HG03354 (cell line): ENCODE data around the gene RNASEH2B.

Experiments
- ATAC-seq: cut with Tn5 transposase; IDR thresholded peaks from one replicate; pipeline ENCODE4 v1.9.1; 2021; ENCODE audit warnings: mild to moderate bottlenecking; ENCODE audit not compliant: unreplicated experiment, poor library complexity, severe bottlenecking

Gene RNASEH2B

GRCh38 chr13:50928659-50929462 lies 19.3 kb downstream of the RNASEH2B start:
- ATAC-seq = no peak

GRCh38 chr13:50932091-50932490 lies 22.5 kb downstream of the RNASEH2B start:
- no peak for ATAC-seq

- ATAC-seq = no peak
These were observed 25.3 kb downstream of the RNASEH2B start for GRCh38 chr13:50934735-50935435.

GRCh38 chr13:50936679-50937078 lies 27.1 kb downstream of the RNASEH2B start:
- ATAC-seq = no peak

GRCh38 chr13:50940509-50940908 lies 30.9 kb downstream of the RNASEH2B start:
- no peak for ATAC-seq

GRCh38 chr13:50941146-50941545 lies 31.6 kb downstream of the RNASEH2B start:
- ATAC-seq = no peak

GRCh38 chr13:50942630-50943311 lies 33.2 kb downstream of the RNASEH2B start:
- ATAC-seq = no peak

GRCh38 chr13:50945669-50946068 lies 36.1 kb downstream of the RNASEH2B start:
- no peak for ATAC-seq

GRCh38 chr13:50948601-50949000 lies 39.0 kb downstream of the RNASEH2B start:
- no peak for ATAC-seq

GRCh38 chr13:50950849-50951248 lies 41.3 kb downstream of the RNASEH2B start:
- ATAC-seq = no peak

GRCh38 chr13:50951366-50951765 lies 41.8 kb downstream of the RNASEH2B start:
- no peak for ATAC-seq

- ATAC-seq = no peak
These were observed 45.6 kb downstream of the RNASEH2B start for GRCh38 chr13:50955241-50955640.

- ATAC-seq = no peak
These were observed 46.2 kb downstream of the RNASEH2B start for GRCh38 chr13:50955798-50956197.

GRCh38 chr13:50957620-50958019 lies 48.0 kb downstream of the RNASEH2B start:
- no peak for ATAC-seq

GRCh38 chr13:50969691-50970090 lies 60.1 kb downstream of the RNASEH2B start:
- no peak for ATAC-seq

- ATAC-seq = no peak
These were observed 61.4 kb downstream of the RNASEH2B start for GRCh38 chr13:50970956-50971355.

GRCh38 chr13:50974268-50974667 lies 64.7 kb downstream of the RNASEH2B start:
- ATAC-seq = no peak

- ATAC-seq = no peak
These were observed 69.6 kb downstream of the RNASEH2B start for GRCh38 chr13:50979187-50979586.

- no peak for ATAC-seq
These were observed 72.1 kb downstream of the RNASEH2B start for GRCh38 chr13:50981686-50982085.

- ATAC-seq = no peak
These were observed 79.9 kb downstream of the RNASEH2B start for GRCh38 chr13:50989476-50989875.
